Forelimb muscle (tissue), 1 donor: ENCODE results near the gene NIPBL. TPM values are rescaled to one million over a fixed set of nuclear protein-coding genes. Genes with fewer than 3 reads are reported as not detected.
"Not testable (repeated sequence)": the region's sequence is repeated elsewhere in the genome, so short reads cannot be mapped to it uniquely, and the experiment has no call there.

Experiments used
- DNase-seq: peaks from one replicate; pipeline ENCODE4 v3.0.0-alpha.2; 2013; ENCODE audit warnings: low read depth
- polyA plus RNA-seq: library from polyadenylated mRNA; unstranded; fragments of 120-200 nt; gene quantifications from one replicate; pipeline ENCODE4 v1.2.1, GENCODE V29; 2013; ENCODE audit not compliant: insufficient read length

NIPBL gene
- polyA plus RNA-seq, 1 donor: 37.2 TPM

DNA sequence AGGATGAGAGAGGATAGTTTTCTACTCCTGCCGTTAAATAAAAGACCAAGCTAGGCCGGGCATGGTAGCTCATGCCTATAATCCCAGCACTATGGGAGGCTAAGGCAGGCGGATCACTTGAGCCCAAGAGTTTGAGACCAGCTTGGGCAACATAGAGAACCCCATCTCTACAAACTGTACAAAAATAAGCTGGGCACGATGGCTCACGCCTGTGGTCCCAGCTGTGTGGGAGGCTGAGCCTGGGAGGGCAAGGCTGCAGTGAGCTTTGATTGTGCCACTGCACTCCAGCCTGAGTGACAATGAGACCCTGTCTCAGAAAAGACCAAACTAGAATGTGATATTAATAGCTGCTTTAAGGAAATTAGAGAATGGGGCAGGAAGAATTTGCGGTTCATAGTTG is 158.4 kb downstream of the NIPBL start:
- DNase-seq: no peak

DNA sequence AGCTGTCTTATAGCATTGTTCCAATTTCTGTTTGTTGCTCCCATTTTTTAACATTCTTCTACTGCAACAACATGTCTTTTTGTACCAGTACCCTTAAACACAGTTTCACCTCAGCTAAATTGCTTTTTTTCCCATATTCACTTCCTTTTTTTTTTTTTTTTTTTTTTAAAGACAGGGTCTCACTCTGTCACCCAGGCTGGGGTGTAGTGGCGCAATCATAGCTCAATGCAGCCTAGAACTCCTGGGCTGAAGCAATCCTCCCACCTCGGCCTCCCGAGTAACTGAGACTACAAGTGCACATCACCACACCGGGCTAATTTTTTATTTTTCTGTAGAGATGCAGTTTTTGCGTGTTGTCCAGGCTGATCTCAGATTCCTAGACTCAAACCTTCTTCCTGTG is 161.3 kb downstream of the NIPBL start:
- no peak for DNase-seq

DNA sequence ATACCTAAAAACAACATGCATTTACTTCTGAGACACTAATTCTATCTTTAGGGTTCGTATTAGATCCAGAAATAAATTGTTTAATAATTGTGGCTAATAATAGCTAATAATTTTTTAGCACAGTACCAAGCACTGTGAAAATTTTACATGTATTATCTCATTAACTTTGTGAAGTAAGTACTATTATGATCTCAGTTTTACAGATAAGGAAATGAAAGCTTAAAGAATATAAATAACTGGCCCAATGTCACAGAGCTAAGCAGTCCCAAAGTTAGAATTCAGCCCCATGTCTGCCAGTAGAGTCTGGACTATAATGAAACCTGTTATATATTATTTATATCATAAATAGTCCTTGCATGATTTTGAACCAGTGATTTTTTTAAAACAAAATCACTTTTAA is 163.3 kb downstream of the NIPBL start:
- DNase-seq: no peak

DNA sequence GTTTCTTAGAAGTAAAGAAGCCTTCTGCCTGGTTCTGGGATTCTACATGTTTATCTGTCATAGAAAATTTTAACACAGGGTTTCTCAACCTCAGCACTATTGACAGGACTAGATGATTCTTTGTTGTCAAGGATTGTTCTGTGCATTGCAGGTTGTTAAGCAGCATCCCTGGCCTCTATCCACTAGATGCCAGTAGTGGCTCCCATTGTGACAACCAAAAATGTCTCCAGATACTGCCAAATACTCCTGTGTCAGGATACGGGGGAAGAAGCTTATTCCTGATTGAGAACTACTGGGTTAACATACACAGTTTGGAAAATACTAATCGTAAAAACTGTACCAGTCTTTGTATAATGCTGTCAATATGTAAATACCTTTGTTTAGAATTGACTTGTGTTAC is 167.1 kb downstream of the NIPBL start:
- DNase-seq: no peak

DNA sequence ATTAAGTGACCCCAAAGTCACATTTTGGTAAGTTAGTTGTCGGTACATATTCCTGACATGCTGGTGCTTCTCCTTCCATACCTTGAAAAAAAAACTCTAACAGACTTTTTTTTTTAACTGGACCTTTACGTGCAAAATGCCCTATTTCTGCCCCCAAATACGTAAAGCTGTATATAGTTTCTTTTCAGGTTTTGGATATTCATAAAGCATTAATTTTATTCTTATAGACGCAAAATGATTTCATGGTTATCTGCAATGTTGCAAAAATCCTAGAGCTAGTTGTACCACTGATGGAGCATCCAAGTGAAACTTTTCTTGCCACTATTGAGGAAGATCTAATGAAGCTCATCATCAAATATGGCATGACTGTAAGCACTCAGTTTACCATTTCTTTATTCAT is 167.6 kb downstream of the NIPBL start:
- no peak for DNase-seq

DNA sequence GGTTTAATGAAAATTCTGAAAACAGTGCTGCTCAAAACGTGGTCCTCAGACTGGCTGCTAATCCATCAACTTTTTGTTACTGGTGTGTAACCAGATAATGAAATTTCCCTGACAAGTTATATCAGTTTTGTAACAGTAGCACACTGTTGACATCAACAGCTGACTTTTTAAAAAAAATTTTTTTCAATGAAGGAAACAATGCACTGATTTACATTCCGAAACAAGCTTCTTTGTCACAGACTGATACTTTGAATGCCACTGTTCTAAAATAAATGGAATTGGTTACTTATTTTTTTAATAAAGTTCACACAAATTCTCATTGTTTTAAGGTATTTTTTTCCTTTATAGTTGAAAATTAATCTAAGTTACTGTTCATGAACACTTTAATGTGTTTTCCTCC is 169.1 kb downstream of the NIPBL start:
- no peak for DNase-seq

DNA sequence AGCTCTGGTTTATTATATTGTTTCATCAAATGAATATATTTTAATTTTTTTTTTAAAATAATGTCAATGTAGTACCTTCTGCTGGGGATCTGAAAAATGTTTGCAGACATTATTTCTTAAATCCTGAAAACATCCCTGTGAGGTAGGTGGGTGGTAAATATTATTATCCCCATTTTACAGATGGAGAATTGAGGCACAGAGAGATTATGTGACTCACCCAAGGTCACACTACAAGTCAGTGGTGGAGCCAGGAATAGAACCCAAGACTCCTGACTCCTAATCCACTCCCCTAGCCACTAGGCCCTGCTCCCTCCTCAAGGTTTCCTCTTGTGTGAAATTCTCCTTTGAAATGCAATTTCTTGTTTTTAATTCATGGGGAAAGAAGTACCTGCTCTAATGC is 171.4 kb downstream of the NIPBL start:
- DNase-seq: no peak

DNA sequence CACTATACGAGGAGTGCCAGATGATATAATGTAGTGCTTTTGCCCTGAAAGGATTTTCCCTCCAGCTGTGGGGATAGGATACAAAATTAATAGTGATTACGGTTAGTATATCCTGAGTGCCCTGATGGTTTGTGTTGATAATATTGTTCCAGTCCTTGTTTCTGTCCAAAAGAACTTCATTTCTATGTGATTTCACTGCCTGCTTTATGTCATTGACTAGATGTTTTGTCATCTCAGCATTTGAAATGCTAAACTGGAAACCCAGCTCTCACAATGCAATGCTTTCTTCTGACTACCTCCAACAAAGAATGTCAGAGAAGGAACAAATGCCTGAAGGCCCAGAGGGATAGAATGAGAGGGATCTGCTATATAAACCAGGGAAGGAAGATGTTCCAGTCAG is 177.8 kb downstream of the NIPBL start:
- DNase-seq: no peak

DNA sequence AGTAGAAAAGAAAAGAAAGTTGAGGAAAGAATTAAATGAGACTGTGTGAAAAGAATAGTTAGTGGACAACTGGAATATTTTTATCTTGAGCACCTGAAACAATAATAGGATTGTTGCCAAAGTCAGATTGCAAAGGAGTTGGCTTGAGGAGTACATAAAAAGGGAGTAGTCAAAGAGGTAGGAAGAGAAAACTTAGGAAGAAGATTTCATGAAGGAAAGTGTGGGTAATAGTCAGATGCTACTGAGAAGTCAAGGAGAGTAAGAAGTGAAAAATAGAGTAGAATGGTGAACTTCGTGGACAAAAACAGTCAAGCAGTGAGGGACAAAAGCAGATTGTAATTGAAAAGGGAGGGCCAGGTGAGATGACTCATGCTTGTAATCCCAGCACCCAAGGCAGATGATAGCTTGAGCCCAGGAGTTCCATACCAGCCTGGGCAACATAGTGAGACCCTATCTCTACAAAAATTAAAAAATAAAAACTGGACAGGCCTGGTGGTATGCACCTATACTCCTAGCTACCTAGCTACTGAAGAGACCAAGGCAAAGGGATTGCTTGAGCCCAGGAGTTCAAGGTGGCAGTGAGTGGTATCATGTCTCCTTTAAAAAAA is 178.9 kb downstream of the NIPBL start:
- DNase-seq: no peak

DNA sequence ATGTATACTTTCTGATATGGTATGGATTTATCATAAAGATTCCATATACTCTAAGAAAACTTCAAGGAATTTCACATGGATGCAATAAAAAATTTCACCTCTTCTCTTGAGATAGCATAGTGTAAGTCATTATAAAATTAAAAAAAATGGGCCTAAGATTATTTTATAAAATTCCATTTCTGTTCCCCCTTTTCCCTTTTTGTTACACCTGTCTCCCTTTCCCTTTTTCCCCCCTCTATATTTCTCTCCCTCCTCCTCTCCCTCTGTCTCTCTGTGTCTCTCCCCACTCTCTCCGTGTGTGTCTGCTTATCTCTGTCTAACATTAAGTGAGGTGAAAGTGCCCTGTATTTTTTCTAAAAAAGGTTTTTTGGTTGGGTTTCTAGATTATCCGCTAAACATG is 180.2 kb downstream of the NIPBL start:
- DNase-seq: no peak

DNA sequence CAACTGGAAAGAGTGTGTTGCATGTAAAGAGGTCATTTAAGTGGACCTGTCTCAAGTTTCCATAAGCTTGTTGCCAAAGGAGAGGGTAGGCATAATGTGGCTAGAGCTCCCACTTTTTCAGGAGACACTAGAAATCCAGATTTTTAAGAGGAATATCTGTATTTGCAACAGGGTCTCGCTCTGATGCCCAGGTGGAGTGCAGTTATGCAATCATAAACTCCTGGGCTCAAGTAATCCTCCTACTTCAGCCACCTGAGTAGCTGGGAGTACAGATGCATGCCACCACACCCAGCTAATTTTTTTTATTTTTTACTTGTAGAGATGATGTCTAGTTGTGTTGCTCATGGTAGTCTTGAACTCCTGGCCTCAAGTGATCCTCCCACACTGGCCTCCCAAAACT is 183.5 kb downstream of the NIPBL start:
- no peak for DNase-seq

DNA sequence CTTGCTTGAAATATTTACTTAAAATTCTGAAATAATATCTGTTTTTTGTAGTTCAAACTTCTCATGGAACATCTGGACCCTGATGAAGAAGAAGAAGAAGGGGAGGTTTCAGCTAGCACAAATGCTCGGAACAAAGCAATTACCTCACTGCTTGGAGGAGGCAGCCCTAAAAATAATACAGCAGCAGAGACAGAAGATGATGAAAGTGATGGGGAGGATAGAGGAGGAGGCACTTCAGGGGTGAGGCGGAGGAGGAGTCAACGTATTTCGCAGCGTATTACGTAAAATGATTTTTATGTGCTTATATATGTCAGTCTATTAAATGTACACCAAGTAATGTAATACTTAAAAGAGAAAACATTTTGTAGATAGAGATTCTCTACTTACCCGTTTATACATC is 187.2 kb downstream of the NIPBL start:
- DNase-seq: no peak

DNA sequence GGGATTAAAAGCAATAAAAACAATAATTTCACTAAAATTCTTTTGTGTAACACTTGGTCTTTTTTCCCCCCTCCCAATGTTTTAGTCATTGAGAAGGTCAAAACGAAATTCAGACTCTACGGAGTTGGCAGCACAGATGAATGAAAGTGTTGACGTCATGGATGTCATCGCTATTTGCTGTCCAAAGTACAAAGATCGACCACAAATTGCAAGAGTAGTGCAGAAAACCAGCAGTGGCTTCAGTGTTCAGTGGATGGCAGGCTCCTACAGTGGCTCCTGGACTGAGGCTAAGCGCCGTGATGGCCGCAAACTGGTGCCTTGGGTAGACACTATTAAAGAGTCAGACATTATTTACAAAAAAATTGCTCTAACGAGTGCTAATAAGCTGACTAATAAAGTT is 187.9 kb downstream of the NIPBL start:
- no peak for DNase-seq

DNA sequence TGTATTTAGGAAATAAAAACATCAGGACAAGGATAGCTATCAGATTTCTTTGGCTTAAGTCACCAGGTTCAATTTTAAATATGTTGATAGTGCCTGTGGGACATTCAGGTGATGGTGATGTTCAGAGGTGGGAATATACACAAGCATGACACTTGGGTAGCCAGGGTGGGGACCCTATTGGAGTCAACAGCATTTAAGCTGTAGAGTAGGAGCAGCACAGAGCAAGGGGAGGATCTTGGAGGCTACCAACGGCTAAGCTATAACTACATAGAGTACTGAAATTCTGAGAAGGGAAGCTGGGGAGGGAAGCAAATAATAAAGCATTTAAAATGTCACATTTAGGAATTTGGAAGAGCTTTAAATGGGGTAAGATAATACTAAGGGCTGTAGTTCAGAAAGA is 194.9 kb downstream of the NIPBL start:
- no peak for DNase-seq

DNA sequence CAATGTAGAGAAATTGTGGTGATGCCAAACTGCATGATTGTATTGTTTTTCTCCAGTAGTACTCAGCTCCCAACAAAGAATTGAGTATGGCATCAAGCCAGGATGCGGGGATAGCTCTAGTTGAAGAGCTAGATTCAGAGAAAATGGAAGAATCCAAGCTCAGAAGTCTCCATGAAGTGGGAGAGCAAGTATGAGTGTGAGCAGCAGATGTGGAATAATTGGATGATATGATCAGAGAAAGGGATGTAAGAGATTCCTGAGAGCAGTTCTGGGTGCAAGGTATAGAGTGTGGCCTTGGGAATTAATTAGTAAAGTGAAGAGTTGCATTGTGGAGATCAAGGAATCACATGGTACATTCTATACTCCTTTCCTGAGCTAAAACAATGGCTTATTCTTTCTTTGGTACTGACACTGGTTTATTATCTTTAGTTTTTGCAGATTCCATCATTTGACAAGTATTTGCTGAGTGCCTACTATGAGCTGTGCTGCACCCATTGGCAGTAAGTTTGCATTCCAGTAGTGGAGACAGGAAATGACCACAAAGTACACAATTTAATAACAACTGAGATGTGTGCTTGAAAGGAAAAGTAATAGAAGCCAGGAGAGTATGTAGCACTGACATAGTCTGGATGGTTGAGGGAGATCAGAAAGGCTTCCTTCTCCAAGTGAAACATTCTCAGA is 195.5 kb downstream of the NIPBL start:
- DNase-seq: no peak

DNA sequence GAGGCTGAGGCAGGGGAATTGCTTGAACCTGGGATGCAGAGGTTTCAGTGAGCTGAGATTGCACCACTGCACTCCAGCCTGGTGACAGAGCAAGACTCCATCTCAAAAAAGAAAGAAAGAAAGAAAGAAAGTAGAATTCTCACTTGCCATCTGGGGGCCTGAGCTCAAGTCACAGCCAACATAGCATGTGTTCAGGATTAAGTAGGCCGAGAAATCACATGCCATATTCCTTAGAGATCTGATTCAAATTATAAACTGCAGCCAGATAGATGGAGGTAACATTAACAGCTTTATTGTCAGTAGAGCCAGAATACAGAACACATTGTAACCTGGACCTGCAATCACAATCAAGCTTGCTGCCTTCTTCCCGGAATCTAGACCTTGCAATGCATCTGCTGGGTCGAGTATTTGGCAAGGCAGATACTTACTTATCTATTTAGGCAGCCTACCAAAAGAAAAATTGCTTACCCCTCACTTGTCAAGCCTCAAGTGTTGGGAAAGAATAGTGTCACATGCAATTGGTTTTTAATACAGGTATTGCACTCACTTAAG is 198.9 kb downstream of the NIPBL start:
- no peak for DNase-seq

DNA sequence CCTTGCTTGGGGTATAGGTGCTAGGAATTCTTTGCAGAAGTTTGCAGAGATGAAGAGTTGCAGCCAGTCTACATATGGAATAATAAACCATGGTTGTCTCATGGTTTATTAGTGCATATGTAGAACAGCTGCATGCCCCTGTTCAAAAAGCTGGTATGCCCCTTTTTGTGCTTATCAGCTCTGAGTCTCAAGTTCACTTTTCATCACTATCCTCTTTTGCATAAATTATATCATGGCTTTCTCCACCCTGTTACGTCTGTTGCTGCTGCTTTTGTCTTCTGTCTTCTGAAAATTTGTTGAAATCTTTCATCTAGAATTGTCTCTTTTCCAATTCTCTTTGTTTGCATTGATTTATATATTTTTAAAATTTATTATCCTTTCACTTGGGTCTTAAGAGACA is 200.6 kb downstream of the NIPBL start:
- DNase-seq: no peak

DNA sequence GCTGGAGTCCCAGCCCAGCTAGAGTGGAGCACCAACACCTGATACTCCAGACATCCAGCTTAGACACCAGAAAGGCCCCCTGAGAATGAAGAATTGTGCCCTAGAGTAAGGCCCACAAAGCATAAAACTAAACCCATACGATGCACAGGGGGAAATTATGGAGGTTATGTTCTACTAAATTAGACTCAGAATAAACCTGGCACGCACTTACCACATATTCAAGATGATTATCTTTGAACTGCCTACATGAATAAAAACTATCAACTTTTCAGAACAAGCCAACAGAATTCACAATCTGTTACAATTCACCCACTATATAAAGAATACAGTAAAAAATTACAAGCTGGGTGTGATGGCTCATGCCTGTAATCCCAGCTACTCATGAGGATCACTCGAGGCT is 204.1 kb downstream of the NIPBL start:
- DNase-seq: no peak

DNA sequence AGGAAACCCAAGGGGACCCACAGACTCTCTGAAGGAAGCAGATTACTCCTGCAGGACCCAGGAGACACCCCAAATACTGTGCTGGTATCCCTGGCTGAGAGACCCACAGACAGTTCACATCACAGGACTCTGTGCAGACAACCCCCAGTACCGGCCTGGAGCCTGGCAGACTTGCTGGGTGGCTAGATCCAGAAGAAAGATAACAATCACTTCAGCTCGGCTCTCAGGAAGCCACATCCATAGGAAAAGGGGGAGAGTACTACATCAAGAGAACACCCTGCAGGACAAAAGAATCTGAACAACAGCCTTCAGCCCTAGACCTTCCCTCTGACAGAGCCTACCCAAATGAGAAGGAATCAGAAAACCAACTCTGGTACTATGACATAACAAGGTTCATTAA is 206.4 kb downstream of the NIPBL start:
- not testable (repeated sequence) for DNase-seq

DNA sequence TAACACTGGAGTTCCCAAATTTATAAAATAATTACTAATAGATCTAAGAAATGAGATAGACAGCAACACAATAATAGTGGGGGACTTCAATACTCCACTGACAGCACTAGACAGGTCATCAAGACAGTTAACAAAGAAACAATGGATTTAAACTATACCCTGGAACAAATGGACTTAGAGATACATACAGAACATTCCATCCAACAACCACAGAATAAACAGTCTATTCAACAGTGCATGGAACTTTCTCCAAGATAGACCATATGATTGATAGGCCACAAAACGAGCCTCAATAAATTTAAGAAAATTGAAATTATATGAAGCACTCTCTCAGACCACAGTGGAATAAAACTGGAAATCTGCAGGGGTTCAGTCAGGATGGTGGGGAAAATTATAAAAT is 209.5 kb downstream of the NIPBL start:
- not testable (repeated sequence) for DNase-seq

DNA sequence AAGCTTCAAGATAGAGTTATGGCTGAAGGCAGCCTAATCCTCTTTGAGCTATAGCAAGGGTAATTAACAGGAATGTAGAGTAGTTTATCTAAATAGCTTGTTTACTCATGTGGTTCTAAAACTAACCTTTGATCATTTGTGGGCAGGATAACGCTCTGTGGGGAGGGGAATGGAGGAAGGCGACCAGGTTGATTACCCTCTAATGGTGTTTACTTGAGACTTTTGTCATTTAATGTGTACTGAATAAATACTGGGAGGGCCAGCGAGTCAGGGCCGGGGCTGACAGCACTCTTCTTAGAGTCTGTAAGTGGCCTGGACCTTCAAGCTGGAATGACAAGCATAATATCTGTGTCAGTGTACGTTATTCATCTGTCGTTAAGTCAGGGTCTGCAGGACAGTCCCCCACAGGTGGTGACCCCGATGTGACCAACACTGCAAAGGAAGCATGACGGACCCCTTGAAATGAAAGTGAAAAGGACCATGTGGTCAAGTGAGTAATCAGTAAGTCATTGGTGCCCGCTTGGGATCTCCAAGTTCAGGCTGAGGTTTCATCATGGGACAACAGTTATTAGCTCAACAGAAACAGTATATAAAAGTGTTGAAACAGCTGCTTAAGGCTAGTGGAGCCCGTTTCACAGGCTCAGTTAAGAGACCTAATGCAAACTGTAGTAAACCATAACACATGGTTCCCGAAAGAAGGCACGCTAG is 210.1 kb downstream of the NIPBL start:
- no peak for DNase-seq

DNA sequence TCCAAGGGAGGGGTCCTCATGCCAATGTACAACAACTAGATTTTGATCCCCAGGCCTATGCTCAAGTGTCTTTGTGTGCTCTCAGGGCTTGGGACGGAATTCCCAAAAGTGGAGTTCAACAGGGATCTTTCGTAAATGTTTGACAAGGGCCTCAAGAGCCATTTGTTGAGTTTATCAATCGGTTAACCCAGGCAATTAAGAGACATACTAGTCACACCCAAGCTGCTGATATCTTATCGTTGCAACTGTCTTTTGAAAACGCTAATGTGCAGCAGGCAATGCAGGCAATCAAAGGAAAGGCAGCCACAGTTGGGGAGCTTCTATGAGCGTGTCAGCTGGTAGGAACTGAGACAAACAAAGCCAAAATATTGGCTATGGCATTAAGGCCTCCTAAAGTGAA is 211.4 kb downstream of the NIPBL start:
- DNase-seq: no peak

DNA sequence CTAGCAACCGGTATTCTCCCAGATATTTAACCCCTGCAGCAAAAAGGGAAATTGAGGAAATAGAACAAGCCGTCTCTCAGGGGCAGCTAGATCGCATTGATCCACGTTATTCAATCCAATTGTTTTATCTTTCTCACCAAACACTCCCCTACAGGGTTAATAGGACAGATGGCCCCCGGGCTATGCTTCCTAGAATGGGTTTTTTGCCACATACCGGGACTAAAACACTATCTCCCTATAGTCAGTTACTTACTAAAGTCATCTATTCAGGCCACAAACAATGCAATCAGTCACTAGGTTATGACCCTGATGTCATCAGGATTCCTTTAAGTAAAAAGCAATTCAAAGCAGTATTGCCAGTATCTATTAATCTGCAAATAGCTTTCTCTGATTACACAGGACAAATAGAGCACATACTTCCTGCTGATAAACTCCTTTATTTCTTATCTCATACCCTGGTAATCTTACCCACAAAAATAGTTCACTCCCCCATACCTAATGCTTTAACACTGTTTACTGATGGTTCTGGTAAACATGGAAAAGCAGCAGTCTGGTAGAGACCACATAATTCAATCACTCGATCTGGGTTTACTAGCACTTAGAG is 213.7 kb downstream of the NIPBL start:
- DNase-seq: no peak
